ENCODE data around the gene UPB1. TPM values are rescaled to one million over a fixed set of nuclear protein-coding genes. Genes with fewer than 3 reads are reported as not detected.
A peak's percentile ranks its signal among the peaks of the same experiment; 100 is the strongest.

The UPB1 gene
- total and polyA plus RNA-seq, 9 of the 15 experiments (the other 6 are each of a cell fraction or from before 2014, with no cell fraction given), result 0.06 to 0.11 TPM; not detected in 7

GRCh38 chr22:24550028-24550901 is 55.1 kb downstream of the UPB1 start (continued):
- TF ChIP-seq ZBTB11 (CRISPR knock-in tag; IDR thresholded peaks at IDR 0.05) (no peak), ARID1B (IDR thresholded peaks at IDR 0.05) (no peak), CTCFL (IDR thresholded peaks at IDR 0.05; ENCODE audit: borderline replicate concordance, insufficient read depth, low read depth, low read length, poor library complexity, severe bottlenecking) (no peak), KLF16 (IDR thresholded peaks at IDR 0.05) (no peak), SRSF7 (optimal IDR thresholded peaks at IDR 0.05; ENCODE audit: low read depth, low read length) (no peak), ZNF282 (CRISPR knock-in tag; IDR thresholded peaks at IDR 0.05) (no peak), POLR2AphosphoS5 (IDR thresholded peaks at IDR 0.05; ENCODE audit: control insufficient read depth, insufficient read depth, low read depth, low read length) (no peak), ASH1L (IDR thresholded peaks at IDR 0.05; ENCODE audit: borderline replicate concordance, low read depth, partially characterized antibody) (no peak), TBP (optimal IDR thresholded peaks at IDR 0.05; ENCODE audit: low read depth, low read length) (no peak), ZNF76 (CRISPR knock-in tag; IDR thresholded peaks at IDR 0.05; ENCODE audit: borderline replicate concordance) (no peak), ZNF583 (CRISPR knock-in tag; IDR thresholded peaks at IDR 0.05) (no peak), HMGN3 (IDR thresholded peaks at IDR 0.05; ENCODE audit: borderline replicate concordance, extremely low read depth, insufficient read length, low read depth, low read length) (no peak), HOXB6 (CRISPR knock-in tag; IDR thresholded peaks at IDR 0.05; ENCODE audit: borderline replicate concordance) (no peak), MAX (CRISPR knock-in tag; IDR thresholded peaks at IDR 0.05) (0 out of 2 replicates have a peak, but pooled peaks have one; percentile 7), TFAP4 (CRISPR knock-in tag; IDR thresholded peaks at IDR 0.05; ENCODE audit: borderline replicate concordance) (no peak), U2AF2 (optimal IDR thresholded peaks at IDR 0.05; ENCODE audit: low read depth, low read length) (no peak), SPI1 (IDR thresholded peaks at IDR 0.05; ENCODE audit: borderline replicate concordance, low read depth, low read length) (0 out of 2 replicates have a peak, but pooled peaks have one; percentile 12), MXD1 (CRISPR knock-in tag; IDR thresholded peaks at IDR 0.05; ENCODE audit: borderline replicate concordance, poor library complexity, severe bottlenecking) (no peak)

All from K562 (cell line).